ENCODE data around the gene OMP.

OMP gene

GRCh38 chr11:77143405-77144020 is 40.9 kb downstream of the OMP start:
- no peak for FAIRE-seq

DNA sequence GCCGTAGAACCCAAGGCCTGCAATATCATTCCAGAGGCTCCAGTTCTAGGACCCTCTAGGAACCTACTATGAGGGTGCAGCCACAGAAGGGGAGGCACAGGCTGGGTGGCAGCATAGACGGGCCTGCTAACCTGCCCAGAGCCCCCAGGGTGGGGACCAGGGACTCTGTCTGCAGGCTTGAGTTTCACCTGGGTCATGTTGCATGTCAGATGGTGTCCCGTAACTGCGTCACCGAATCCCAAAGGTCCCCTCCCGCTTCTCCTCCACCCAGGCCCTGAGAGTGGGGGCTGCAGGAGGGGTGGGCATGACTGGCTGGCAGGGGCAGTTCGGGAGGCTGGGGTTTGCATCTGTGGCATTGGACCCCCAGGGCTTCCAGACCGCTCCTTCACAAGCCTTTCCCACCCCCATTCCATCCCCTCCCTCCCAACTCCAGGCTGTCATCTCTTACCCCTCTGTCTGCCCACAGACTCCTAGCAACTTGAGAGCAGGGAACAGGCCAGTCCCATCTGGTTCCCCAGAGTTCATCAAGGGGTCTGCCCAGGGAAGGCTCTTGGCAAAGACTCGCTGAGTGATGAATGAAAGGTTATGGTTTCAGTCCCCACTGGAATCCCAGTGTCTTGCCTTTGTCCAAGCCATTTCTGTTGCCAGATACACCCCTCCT is 41.7 kb downstream of the OMP start:
- no peak for FAIRE-seq

GRCh38 chr11:77144857-77145428 is 42.3 kb downstream of the OMP start:
- FAIRE-seq: no peak

GRCh38 chr11:77146261-77147035 is 43.8 kb downstream of the OMP start:
- FAIRE-seq: no peak

GRCh38 chr11:77147036-77147315 is 44.3 kb downstream of the OMP start:
- no peak for FAIRE-seq

GRCh38 chr11:77147668-77148321 is 45.2 kb downstream of the OMP start:
- no peak for FAIRE-seq

GRCh38 chr11:77148963-77149715 is 46.5 kb downstream of the OMP start:
- no peak for FAIRE-seq

- FAIRE-seq: no peak
Observed at GRCh38 chr11:77149716-77150392, 47.2 kb downstream of the OMP start.

DNA sequence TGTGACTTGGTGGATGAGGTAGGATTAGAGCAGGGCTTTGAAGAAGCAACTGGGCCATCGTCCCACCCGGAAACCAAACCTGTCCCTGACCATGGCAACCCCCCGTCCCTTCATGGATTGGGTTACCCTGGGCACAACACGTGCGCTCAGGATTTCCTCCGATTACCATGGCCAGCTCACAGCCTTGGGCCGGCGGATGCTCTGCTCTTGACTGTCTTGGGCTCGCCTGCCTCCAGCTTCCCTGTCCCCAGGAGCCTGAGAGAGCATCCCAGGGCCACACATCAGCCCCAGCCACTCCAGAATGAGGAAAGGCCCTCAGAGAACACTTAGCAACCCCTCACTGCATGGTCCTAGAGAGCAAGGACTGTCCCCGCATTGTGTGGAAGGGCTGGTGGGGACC is 48.2 kb downstream of the OMP start:
- no peak for FAIRE-seq

DNA sequence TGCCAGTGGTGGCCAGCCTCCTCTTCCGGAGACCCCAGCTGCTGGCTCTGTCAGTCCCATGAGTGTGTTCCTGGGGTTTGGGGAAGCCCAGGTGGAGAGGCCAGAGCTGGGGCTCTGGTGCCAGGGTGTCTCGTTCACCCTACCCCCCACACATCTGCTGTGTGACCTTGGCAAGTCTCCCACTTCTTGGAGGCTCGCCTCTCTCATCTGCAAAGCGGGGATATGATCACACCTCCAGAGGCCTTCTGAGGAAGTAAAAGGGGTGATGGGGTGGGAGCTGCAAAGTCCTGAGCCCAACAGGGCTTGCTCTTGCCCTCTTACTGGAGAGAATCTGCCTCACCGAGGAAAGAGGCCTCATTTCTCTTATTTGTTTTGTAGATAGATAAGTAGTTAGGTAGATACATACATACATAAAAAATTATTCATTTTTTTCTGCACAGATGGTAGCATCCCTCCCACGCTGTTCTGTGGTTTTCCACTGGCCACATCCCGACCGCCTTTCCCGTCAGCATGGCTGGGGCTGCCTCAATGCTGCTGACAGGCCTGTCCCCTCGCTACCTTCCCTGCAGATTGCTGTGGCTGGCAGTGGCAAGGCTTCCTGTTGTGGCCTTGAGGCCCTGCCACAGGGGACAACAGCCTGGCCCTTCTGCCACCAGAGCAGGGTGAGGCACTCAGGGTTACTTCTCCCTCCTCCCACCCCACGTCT is 49.3 kb downstream of the OMP start:
- no peak for FAIRE-seq

DNA sequence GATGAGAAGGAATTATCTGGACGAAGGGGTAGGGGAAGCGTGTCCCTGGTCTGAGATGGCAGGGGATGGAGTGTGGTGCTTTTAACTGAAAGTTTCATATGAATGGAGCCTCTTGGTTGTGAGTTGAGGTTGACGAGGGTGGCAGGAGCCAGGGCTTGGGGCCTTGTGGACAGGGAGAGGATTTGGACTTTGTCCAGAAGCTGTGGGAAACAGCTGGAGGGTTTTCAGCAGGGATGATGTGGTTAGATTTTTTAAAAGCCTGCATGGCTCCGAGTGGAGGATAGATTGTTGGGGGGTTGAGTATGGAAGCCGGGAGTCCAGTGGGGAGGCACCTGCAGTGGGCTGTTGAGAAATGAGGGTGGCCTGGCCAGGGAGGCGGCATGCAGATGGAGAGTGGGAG is 50.2 kb downstream of the OMP start:
- FAIRE-seq: no peak

Measured in colon (tissue), 2 donors.